ENCODE data around the gene TPSAB1.

TPSAB1 gene

GRCh38 chr16:1211451-1212268 lies 28.8 kb upstream of the TPSAB1 start:
- DNase-seq, result no peak

DNA sequence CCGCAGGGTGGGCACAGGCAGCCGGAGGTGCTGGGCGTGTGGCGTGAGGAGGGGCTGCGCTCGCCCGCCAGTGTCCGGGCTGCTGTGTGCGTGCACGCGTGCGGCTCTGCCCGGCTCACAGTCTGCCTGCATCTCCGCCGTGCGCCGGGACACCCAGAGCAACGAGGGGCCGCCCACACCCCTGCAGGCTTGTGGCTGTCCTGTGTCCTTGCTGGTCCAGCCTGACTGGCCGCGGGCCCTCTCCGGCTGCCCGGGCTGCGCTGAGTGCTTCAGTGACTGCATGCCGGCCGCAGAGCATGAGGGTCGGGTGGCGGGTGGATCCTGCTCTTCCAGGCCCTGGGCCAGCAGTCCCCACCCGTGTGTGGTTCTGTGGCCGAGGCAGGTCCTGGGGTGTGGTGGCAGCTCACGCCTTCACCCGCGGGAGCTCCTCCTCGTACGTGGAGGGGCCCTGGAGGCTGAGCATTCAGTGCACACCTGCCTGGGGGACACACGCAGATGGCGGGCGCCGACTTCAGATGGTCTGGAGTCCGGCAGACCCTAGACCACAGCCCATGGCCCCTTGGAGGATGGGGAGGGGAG lies 27.8 kb upstream of the TPSAB1 start:
- DNase-seq, result no peak

GRCh38 chr16:1213231-1213630 lies 27.3 kb upstream of the TPSAB1 start:
- no peak for DNase-seq

GRCh38 chr16:1213796-1214372 lies 26.6 kb upstream of the TPSAB1 start:
- DNase-seq, result no peak

- no peak for DNase-seq
These were observed 25.8 kb upstream of the TPSAB1 start for GRCh38 chr16:1214719-1215118.

DNA sequence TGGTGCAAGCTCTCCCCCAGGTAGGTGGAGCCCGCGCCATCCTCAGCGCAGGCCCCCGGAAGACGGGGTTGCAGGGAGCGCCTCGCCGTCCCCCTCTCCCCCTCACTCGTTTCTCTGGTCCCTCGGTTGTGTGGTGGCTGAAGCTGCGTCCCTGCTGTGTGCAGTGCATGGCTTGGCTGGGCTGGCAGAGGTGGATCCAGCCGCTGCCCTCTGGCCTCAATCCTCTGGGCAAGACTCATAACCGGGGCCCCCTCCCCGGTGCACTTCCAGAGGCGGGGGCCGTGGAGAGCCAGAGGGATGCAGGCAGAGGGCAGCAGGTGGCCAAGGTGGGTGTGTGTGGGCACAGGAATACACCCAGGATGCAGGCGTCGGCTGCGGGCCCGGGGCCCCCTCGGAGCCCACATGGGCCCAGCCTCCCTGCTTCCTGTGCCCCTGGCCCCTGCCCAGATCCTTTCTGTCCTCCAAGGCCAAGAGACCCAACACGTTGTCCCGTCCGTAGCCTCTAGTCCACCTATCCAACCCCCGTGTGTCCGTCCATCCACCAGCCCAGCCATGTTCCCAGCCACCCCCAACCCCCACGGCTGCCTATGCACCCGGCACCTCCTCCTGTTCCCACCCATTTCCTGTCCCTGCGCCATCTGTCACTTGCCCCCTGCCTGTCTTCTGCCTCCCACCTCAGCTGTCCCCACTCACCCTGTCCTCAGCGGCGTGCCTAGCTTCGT lies 24.8 kb upstream of the TPSAB1 start:
- no peak for DNase-seq

DNA sequence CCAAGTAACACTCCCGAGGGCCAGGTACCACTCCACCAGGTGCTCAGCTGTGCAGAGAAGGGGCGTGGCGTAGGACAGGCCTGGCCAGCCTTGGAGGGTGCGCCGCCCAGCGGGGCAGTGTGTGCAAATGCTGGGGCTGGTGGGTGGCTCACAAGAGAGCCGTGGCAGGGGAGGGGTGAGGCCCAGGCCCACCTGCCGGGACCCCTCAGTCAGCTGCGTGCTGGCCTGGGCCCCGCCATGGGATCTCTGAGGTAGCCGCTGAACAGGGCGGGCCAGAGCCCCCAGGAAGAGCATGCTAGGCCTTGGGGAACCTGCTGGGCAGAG lies 24.2 kb upstream of the TPSAB1 start:
- no peak for DNase-seq

DNA sequence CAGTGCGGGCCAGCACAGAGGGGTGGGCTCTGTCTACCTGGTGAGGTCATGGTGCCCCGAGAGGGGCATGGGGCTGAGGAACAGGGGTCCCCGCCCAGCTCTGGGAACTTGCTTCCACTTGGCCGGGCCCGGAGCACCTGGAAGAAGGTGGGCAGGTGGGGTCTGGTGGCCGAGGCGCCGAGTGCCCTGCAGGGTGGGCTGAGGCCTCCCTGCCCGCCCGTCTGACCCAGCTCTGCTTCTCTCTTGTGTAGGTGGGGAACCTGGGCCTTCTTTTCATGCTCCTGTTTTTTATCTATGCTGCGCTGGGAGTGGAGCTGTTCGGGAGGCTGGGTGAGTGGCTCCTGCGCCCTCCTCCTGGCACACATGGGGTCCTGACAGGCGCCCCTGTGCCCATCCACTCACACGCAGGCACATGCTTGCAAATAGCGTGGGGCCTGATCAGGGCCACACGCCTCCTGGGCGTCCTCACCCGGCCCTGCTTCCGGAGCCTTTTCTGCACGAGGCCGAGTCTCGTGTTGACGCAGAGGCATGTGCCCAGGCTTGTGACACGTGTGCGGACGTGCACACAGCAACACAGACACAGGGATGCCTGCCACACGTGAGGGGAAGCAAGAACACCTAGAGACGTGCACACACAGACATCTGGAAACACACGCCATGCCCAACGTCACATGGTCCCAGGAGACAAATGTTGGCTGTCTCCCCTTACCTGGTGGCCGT lies 23.7 kb upstream of the TPSAB1 start:
- DNase-seq, result no peak

DNA sequence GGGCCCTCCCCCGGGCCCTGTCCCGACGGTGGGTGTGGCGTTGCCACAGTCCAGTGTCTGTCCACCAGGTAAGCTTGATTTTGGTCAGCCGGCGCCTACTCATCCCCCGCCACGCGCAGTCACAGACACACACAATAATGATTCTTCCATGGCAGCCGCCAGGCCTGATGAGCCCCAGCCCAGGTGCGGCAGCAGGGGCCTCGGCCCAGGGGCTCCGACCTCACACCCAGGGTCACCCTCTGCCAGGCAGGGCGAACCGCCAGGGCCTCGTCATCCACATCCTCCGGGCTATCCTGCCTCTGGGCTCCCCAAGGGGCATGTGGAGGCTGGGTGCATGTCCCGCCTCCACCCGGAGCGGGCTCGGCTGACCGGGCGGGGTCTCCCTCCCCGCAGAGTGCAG lies 23.0 kb upstream of the TPSAB1 start:
- no peak for DNase-seq

GRCh38 chr16:1218061-1218929 lies 22.2 kb upstream of the TPSAB1 start:
- no peak for DNase-seq

DNA sequence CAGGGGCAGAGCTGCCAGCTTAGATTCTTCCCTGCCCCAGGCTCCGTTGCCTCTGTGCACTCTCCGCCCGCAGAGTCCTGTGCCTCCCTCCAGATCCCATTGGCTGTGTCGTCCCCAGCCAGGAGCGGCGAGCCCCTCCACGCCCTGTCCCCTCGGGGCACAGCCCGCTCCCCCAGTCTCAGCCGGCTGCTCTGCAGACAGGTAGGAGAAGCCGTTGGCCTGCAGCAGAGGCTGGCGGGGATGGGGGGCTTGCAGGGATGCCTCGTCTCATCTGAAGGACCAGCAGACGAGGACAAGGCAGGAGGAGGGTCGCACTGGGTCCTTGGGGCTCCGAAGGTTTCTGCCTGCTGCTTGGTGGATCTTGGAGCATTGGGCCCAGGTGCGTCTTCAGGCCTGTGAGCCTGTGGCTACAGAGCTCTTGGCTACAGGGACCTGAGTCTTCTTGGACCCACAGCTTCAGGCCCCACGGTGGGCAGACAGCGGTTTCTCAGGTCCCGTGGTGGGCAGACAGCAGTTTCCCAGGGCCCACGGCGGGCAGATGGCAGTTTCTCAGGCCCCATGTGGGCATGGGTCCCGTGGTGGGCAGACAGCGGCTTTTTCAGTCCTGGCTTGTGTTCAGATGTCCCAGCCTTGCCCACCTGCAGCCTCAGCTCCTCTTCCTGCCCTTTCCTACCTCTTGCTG lies 21.4 kb upstream of the TPSAB1 start:
- no peak for DNase-seq

DNA sequence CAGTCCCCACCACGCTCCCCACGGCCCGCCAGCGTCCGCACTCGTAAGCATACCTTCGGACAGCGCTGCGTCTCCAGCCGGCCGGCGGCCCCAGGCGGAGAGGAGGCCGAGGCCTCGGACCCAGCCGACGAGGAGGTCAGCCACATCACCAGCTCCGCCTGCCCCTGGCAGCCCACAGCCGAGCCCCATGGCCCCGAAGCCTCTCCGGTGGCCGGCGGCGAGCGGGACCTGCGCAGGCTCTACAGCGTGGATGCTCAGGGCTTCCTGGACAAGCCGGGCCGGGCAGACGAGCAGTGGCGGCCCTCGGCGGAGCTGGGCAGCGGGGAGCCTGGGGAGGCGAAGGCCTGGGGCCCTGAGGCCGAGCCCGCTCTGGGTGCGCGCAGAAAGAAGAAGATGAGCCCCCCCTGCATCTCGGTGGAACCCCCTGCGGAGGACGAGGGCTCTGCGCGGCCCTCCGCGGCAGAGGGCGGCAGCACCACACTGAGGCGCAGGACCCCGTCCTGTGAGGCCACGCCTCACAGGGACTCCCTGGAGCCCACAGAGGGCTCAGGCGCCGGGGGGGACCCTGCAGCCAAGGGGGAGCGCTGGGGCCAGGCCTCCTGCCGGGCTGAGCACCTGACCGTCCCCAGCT lies 20.3 kb upstream of the TPSAB1 start:
- no peak for DNase-seq

GRCh38 chr16:1220841-1221627 lies 19.5 kb upstream of the TPSAB1 start:
- DNase-seq, result no peak

- DNase-seq, result no peak
These were observed 18.6 kb upstream of the TPSAB1 start for GRCh38 chr16:1221628-1222552.

DNA sequence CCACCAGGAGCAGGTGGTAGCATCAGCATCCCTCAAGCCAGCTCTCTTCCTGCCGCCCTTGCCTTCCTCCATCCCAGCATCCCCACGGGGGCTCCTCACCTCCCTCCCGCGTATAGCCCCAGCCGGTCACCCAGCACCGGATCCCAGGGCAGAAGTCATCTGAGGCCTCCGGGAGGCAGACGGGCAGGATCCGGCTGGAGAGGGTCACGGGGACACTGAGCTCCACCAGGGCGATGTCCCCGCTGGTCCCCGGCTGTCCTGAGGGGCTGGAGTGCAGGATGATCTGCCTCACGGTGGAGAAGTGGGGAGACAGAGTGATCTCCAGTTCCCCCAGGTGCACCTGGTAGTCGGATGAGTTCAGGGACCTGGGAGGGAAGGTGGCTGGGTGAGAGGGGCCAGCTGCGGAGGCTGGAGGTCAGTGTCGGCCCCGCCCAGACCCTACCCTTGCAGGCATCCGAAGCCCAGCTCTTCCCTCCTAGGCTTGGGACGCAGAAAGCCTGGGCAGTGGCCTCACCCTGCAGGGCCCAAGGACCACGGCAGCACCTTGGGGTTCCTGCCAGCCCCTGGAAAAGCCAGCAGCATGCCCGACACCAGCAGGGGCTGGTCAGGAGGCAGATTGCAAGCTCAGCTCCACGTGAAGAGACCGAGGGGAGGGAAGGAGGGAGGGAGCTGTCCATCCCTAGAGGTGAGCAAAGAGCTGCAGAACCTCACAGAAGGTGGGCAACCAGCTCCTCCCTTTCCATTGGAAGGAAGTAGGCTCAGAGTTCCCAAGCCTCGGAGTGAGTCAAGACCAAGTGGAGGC lies 17.8 kb upstream of the TPSAB1 start:
- DNase-seq, result no peak

- no peak for DNase-seq
These were observed 16.9 kb upstream of the TPSAB1 start for GRCh38 chr16:1223355-1224214.

DNA sequence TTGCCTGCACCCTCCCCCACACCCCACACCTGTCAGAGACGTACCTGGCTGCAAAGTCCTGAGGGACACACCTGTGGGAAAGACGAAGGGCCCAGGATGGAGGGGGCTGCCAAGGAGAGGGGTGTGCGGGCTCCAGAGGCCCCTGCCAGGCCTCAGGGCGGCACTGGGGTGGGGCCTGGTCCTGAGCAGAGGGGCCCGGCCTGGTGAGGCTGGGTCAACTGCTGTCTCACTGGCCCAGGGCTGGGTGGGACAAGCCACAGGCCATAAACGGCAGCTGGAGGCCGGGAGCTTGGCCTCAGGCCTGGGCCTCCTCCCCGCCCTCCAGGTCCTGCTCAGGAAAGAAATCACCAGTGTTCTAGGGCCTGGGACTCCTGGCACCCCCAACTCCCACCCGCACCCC lies 15.9 kb upstream of the TPSAB1 start:
- DNase-seq, result no peak
